ENCODE measurements around the gene CACUL1.
"Not testable (repeated sequence)": the region's sequence is repeated elsewhere in the genome, so short reads cannot be mapped to it uniquely, and the experiment has no call there.

The CACUL1 gene

DNA sequence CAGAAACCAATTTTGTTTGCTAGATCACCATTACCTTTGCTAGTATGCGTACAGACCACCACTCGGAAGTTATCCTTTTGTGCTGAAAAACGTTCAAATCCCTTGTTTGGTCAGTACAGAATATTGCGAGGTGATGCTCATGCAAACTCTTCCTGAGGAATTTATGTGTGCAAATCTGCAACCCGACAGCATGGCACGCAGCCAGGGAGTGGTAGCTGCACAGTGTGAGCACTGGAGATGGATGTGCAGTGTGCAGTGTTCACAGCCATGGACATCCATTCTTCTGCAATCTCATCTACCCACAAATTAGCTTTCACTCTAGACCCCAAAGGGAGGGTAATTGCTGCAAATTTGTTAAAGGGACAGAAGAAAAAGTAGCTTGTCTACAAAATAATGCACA is 72.2 kb downstream of the CACUL1 start:
- no peak for DNase-seq

- no peak for DNase-seq
Observed at GRCh38 chr10:118680197-118680596, 74.6 kb downstream of the CACUL1 start.

DNA sequence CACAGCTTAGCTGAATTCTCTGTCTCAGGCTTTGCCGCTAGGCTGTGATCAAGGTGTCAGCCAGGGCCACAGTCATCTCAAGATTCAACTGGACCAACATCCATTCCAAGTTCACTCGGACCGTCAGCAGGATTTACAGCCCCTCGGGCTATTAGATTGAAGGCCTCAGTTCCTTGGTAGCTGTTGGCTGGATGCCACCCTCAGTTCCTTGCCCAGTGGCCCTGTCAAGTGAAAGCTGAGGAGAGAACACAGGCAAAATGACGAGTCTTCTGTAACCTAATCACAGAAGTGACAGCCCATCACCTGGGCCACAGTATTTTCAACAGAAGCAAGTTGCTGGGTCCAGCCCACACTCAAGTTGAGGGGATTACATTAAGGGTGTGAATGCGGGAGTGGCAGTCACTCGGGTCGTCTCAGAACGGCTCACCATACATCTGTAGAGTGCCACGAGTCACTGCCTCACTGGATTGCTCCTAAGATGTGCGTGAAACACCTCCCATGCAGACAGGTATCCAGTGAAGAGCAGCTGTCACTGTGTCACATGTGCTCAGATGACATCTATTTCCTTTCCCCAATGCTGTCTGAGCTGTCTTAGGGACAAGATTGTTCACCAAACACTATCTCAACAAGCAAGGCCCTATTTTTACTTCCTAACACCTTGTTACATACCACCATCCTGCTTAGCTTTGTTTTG is 80.4 kb downstream of the CACUL1 start:
- DNase-seq, result no peak

GRCh38 chr10:118672766-118673715 is 81.7 kb downstream of the CACUL1 start:
- DNase-seq, result no peak

GRCh38 chr10:118672153-118672552 is 82.6 kb downstream of the CACUL1 start:
- DNase-seq, result no peak

GRCh38 chr10:118671221-118671620 is 83.5 kb downstream of the CACUL1 start:
- not testable (repeated sequence) for DNase-seq

- DNase-seq, result no peak
Observed at GRCh38 chr10:118670472-118671124, 84.2 kb downstream of the CACUL1 start.

DNA sequence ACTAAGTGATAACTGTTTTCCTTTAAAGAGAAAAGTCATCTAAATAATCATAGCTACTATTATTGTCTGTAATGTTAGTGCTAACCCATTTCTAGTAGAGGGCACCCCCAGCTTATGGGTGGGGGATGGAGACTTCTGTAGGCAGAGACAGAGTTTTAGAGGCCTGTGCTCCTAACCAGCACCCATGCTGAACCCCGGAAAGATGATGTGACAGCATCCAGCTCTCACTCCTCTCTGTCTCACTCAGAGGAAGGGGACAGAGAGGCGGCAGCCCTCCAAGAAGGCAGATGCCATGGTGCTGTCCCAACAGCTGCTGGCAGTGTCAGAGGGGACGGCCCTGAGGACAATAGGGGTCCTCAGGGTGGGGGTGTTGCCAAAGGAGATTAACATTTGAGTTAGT is 84.9 kb downstream of the CACUL1 start:
- no peak for DNase-seq

DNA sequence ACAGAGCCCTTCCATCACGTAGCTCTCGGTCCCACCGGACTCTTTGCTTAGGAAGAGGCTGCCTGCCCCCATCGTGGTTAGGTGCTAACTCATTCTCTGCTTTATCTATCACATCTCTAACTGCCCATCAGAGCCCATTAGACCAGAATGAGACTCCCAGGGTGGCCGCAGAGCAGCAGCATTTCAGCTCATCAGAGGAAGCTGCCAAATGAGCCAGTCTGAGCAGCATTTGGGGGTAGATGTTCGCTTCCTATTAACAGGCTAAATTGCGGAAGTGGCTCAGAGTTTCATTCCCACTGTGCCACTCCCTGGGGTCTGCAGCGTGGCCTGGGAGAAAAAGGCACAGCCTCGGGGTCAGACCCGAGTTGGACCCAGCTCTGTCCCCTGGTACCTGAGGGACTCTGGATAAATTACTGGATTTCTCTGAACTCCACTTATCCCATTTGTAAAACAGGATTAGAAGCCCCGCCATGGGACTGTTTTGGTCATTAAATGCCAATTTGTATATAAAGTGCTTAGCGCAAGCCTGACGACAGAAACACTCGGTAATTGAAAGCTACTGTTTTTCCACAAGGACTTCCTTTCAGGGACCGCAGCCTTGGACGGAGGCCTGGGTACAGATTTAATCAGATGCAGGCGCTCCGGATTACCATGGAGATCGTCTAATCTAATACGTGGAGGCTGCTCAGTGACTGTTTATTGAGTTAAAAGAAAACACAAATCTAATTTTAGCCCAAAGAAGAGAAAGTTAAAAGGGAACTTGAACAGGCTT is 85.6 kb downstream of the CACUL1 start:
- peak; percentile 5 for DNase-seq

DNA sequence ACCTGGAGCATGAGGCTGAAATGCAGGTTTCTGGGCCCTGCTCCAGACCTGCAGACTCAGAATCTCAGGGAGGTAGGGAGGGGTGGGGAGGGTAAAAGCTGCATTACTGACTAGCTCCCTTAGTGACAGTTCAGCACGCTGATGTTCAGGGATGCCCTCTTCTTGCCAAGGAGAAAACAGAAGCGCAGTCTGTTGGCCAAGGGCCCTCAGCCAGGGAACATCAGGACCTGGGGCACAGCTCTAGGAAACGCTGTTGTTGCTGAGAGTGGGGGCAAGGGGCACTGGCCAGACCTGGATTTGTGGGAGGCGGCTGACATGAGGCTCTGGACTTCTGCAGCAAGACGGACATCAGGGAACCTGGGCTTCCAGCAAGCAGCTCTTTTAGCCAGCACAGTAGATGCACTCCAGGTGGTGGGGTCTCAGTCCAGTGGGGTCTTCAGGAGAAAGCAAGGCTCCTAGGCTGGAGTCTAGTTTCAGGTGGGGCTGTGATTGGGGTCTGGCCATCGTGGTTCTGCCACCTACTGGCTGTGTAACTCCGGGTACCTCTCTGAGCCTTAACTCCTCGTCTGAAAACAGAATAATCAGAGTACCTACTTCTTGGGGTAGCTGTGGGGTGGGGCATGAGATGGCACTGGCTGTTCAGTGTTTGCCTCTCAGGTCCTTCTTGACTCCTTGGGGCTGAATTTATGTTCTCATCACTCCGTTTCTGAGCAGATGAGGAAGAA is 86.4 kb downstream of the CACUL1 start:
- no peak for DNase-seq

DNA sequence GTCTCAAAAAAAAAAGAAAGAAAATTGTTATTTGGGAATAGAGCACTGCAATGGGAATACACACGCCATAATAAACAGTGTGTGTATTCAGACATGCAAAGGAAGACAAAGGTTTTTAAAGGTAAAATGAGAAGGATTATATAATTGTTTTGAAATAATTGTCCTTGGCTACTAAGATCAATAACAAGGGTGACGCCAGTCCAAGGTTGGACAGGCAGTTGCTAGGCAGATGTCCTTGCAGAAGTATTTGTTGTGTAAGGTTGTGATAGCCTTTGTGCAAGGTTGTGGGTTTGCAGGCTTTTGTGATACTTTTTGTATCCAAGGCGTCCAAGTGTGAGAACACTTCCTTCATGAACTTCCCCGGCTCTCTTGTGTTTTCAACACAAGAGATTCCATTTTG is 87.0 kb downstream of the CACUL1 start:
- no peak for DNase-seq

DNA sequence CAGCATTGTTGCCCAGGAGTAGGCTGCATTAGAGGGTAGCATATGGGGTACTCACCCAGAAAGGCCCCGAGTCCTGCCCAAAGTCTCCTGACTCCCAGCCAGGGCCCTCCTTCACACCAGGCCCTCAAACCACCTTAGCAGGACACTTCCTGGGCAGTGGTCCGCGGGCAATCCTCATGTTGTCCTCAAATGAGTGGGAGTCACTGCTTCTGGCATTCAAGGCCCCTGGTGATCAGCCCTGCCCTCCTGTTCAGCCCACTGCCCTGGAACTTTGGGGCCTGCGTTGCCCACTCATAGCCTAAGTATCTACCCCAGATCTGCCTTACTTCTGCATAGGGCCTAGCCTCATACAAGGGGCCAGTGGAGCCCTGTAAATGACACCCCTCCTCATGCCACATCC is 88.4 kb downstream of the CACUL1 start:
- DNase-seq, result no peak

- no peak for DNase-seq
Observed at GRCh38 chr10:118664321-118664720, 90.4 kb downstream of the CACUL1 start.

- no peak for DNase-seq
Observed at GRCh38 chr10:118663176-118663575, 91.6 kb downstream of the CACUL1 start.

- peak; percentile 21 for DNase-seq
Observed at GRCh38 chr10:118662228-118663035, 92.3 kb downstream of the CACUL1 start.

DNA sequence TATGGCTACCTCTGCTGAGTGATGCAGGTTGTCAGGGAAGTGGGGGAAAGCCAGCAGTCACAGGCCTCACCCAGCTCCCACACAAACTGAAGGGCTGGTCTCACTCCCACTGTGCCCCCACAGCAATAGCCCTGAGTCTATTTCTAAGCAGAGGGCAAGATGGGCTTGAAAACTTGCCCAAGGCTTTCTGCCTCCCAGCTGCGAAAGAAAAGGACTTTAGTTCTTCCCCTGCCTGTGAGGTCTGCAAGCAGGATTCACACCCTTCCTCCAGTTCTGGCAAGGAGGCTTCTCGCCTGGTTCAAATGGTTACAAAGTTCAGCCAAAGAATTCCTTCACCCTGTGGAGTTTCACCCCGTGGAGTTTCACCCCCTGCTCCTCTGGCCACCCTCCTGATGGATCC is 96.0 kb downstream of the CACUL1 start:
- no peak for DNase-seq

- DNase-seq, result peak; percentile 44
Observed at GRCh38 chr10:118658168-118658567, 96.6 kb downstream of the CACUL1 start.

- DNase-seq, result not testable (repeated sequence)
Observed at GRCh38 chr10:118645294-118645693, 109.5 kb downstream of the CACUL1 start.

DNA sequence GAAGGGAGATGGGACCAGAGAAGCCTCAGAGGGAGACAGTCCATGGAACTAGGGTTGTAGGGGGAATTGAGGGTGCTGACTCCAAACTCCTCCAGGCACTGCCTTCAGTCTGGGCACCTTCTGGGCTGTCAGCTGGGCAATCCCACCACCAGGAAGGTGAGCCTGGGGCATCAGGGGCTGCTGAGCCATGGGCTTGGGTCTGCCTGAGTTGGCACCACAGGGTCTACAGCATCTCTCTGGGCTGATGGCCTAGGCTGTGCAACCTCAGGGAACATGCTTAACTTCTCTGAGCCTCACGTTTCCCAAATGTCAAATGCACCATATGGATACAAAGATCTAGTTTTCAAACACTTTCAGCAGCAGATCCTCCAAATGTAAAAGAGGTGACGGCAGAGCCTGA is 112.5 kb downstream of the CACUL1 start:
- no peak for DNase-seq

DNA sequence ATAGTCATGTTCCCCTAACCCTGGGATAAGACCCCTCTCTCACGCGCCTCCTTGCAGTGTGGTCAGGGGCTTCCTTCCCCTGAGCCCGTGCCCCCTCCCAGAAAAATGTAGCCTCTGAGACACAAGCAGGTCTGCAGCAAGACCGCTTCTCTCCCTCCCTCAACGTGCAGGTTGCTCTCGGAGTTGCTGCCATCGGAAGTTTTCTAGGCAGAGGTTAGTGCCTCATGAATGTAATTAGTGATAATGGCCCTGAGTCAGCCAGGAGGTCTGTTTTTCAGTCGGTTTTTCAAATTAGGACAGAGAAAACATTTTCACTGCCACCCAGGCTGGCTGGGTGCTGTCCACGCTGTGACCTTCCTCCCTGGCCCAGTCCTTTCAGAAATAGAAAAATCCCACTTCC is 116.1 kb downstream of the CACUL1 start:
- DNase-seq, result no peak
